ENCODE data around the gene TOP3B.

Gene TOP3B

GRCh38 chr22:22010358-22010757, 27.8 kb upstream of the TOP3B start:
- H3K4me3 ChIP-seq (ENCODE audit: extremely low read depth, insufficient read depth, low read length, poor library complexity, severe bottlenecking): no peak overlapping the region
- no peaks in the 10 kb centered on the region for H3K4me1 ChIP-seq (ENCODE audit: control insufficient read depth, insufficient read depth, low read length, poor library complexity, severe bottlenecking)
- H3K9me3 ChIP-seq (ENCODE audit: control insufficient read depth, low read length): no peaks in the 10 kb centered on the region
- H3K27ac ChIP-seq (ENCODE audit: low read depth, low read length, severe bottlenecking): no peak overlapping the region
- H3K36me3 ChIP-seq (ENCODE audit: control insufficient read depth, insufficient read depth, low read length): no peaks in the 10 kb centered on the region
- no CpG with 5 or more reads among the region's 2 CpGs for WGBS, 2 experiments (ENCODE audit: insufficient coverage in 2 of 2)

DNA sequence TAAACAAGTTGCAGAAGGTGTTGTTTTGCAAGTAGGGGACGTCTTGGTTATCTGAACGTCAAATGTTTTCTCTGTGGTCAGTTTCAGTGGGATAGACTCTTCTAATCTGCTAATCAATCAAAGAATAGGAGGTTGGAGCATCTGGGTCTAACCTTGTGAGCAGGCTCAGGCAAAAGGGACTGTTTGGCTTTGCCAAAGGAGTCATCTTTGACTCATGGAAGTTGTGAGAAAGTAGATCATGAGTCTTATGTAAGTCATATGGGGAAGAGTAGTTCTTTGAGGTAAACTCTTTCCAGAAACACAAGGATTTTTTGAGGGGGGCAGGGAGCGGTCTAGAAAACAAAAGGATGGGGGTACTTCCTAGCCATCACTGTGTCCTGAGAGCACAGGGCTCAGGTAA, 27.1 kb upstream of the TOP3B start:
- Histone ChIP-seq H3K36me3 (ENCODE audit: control insufficient read depth, insufficient read depth, low read length) (no peaks in the 10 kb centered on the region), H3K9me3 (ENCODE audit: control insufficient read depth, low read length) (no peaks in the 10 kb centered on the region), H3K4me1 (ENCODE audit: control insufficient read depth, insufficient read depth, low read length, poor library complexity, severe bottlenecking) (no peaks in the 10 kb centered on the region), H3K4me3 (ENCODE audit: extremely low read depth, insufficient read depth, low read length, poor library complexity, severe bottlenecking) (no peak overlapping the region), H3K27ac (ENCODE audit: low read depth, low read length, severe bottlenecking) (no peak overlapping the region)
- 100% methylated on average over 2 of the region's 3 CpGs for WGBS, 2 experiments (ENCODE audit: insufficient coverage in 2 of 2)

- H3K27ac ChIP-seq (ENCODE audit: low read depth, low read length, severe bottlenecking): no peak overlapping the region
- no peaks in the 10 kb centered on the region for H3K4me1 ChIP-seq (ENCODE audit: control insufficient read depth, insufficient read depth, low read length, poor library complexity, severe bottlenecking)
- WGBS, 2 experiments (ENCODE audit: insufficient coverage in 2 of 2): 84 to 100% methylated on average over 6 of the region's 6 CpGs
- H3K4me3 ChIP-seq (ENCODE audit: extremely low read depth, insufficient read depth, low read length, poor library complexity, severe bottlenecking): no peak overlapping the region
- H3K9me3 ChIP-seq (ENCODE audit: control insufficient read depth, low read length): no peaks in the 10 kb centered on the region
- H3K36me3 ChIP-seq (ENCODE audit: control insufficient read depth, insufficient read depth, low read length): no peaks in the 10 kb centered on the region
Observed at GRCh38 chr22:22006596-22006990, 24.0 kb upstream of the TOP3B start.

DNA sequence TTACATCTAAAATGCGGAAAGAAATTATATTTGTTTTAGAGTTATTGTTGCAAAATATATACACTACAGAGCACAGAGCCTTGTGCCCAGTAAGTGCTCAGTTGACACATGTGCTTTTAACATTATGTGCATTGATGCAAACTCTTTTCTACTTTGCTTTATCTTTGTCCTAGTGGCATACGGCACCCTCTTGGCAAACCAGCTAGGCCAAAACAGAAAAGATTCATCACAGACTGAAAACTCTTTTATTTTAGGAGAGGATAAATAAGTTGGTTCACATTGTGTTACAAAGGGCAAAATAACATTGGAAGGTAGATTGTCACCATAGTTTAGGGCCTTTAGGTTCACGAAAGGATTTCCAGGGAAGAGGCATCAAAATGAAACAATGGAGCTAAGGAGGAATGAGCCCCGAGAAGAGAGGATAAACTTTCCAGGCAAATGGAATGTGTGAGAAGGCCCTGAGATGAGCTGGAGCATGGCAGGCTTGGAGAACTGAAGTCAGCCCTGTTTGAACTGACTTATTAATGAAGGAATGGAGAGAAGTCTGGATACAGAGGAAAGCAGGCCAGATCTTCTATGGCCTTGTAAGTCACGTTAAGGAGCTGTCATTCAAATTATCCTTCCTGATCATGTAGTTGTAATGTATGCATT, 23.5 kb upstream of the TOP3B start:
- H3K36me3 ChIP-seq (ENCODE audit: control insufficient read depth, insufficient read depth, low read length): no peaks in the 10 kb centered on the region
- H3K4me1 ChIP-seq (ENCODE audit: control insufficient read depth, insufficient read depth, low read length, poor library complexity, severe bottlenecking): no peaks in the 10 kb centered on the region
- no peaks in the 10 kb centered on the region for H3K9me3 ChIP-seq (ENCODE audit: control insufficient read depth, low read length)
- H3K27ac ChIP-seq (ENCODE audit: low read depth, low read length, severe bottlenecking): no peak overlapping the region
- no peak overlapping the region for H3K4me3 ChIP-seq (ENCODE audit: extremely low read depth, insufficient read depth, low read length, poor library complexity, severe bottlenecking)
- 77 to 86% methylated on average over 2 of the region's 5 CpGs for WGBS, 2 experiments (ENCODE audit: insufficient coverage in 2 of 2)

GRCh38 chr22:22003233-22003632, 20.6 kb upstream of the TOP3B start:
- Histone ChIP-seq H3K27ac (ENCODE audit: low read depth, low read length, severe bottlenecking) (no peak overlapping the region), H3K4me1 (ENCODE audit: control insufficient read depth, insufficient read depth, low read length, poor library complexity, severe bottlenecking) (no peaks in the 10 kb centered on the region), H3K9me3 (ENCODE audit: control insufficient read depth, low read length) (no peaks in the 10 kb centered on the region), H3K36me3 (ENCODE audit: control insufficient read depth, insufficient read depth, low read length) (no peaks in the 10 kb centered on the region), H3K4me3 (ENCODE audit: extremely low read depth, insufficient read depth, low read length, poor library complexity, severe bottlenecking) (no peak overlapping the region)
- WGBS, 2 experiments (ENCODE audit: insufficient coverage in 2 of 2): no CpG with 5 or more reads among the region's 3 CpGs

DNA sequence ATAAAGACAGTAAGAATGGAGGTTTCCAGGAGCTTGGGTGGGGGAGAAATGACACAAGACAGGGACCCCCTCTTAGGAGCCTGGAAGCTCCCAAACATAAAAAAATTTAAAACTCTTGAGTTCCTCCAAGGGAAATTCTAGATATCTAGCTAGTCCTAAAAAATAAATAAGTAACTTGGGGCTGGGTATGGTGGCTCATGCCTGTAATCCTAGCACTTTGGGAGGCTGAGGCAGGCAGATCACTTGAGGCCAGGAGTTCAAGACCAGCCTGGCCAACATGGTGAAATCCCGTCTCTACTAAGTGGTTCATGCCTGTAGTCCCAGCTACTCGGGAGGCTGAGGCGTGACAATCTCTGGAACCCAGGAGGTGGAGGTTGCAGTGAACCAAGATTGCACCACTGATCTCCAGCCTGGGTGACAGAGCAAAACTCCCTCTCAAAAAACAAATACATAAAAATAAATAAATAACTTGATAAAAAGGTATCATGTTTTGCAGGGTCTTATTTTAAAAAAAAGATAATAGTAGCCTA, 20.0 kb upstream of the TOP3B start:
- H3K4me3 ChIP-seq (ENCODE audit: extremely low read depth, insufficient read depth, low read length, poor library complexity, severe bottlenecking): no peak overlapping the region
- WGBS, 2 experiments (ENCODE audit: insufficient coverage in 2 of 2): 83% methylated on average over 1 of the region's 3 CpGs; no CpG with 5 or more reads in 1 of the 2 experiments
- no peaks in the 10 kb centered on the region for H3K9me3 ChIP-seq (ENCODE audit: control insufficient read depth, low read length)
- H3K4me1 ChIP-seq (ENCODE audit: control insufficient read depth, insufficient read depth, low read length, poor library complexity, severe bottlenecking): no peaks in the 10 kb centered on the region
- H3K27ac ChIP-seq (ENCODE audit: low read depth, low read length, severe bottlenecking): no peak overlapping the region
- H3K36me3 ChIP-seq (ENCODE audit: control insufficient read depth, insufficient read depth, low read length): no peaks in the 10 kb centered on the region

DNA sequence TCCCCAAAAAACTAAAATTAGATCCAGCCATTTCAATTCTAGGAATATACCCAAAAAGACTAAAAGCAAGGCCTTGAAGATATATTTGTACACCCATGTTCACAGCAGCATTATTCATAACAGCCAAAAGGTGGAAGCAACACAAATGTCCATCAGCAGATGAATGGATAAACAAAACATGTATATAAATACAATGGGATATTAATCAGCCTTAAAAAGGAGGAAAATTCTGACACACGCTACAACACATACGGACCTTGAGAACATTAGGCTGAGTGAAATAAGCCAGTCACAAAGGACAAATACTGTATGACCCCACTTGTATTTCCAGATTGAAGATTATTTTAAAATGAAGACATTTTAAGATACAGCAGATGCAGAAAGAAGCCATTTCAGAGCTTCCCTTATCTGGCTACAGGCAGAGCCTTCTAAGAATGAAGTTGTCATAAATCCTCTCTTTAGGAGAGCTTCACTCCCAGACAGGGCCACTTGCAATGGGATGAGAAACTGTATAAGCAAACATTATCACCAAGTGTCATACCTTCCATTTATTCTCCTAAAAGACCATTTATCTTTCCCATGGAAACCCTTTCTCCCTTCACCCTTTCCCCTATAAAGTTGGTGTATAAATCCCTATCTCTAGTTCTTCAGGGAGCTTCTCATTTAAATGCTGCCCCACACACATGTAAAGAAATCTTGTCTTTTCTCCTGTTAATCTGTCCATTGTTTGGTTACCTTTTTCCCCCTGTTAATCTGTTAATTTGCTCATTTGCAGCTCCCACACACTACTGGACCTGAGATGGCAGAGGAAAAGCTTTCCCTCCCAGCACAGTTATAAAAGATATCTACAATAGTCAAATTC, 19.3 kb upstream of the TOP3B start:
- Histone ChIP-seq H3K27ac (ENCODE audit: low read depth, low read length, severe bottlenecking) (no peak overlapping the region), H3K9me3 (ENCODE audit: control insufficient read depth, low read length) (no peaks in the 10 kb centered on the region), H3K36me3 (ENCODE audit: control insufficient read depth, insufficient read depth, low read length) (no peaks in the 10 kb centered on the region), H3K4me3 (ENCODE audit: extremely low read depth, insufficient read depth, low read length, poor library complexity, severe bottlenecking) (no peak overlapping the region), H3K4me1 (ENCODE audit: control insufficient read depth, insufficient read depth, low read length, poor library complexity, severe bottlenecking) (no peaks in the 10 kb centered on the region)
- 80% methylated on average over 1 of the region's 2 CpGs; no CpG with 5 or more reads in 1 of the 2 experiments for WGBS, 2 experiments (ENCODE audit: insufficient coverage in 2 of 2)

GRCh38 chr22:21998595-21999247, 16.1 kb upstream of the TOP3B start:
- Histone ChIP-seq H3K9me3 (ENCODE audit: control insufficient read depth, low read length) (no peaks in the 10 kb centered on the region), H3K4me1 (ENCODE audit: control insufficient read depth, insufficient read depth, low read length, poor library complexity, severe bottlenecking) (no peaks in the 10 kb centered on the region), H3K27ac (ENCODE audit: low read depth, low read length, severe bottlenecking) (no peak overlapping the region), H3K4me3 (ENCODE audit: extremely low read depth, insufficient read depth, low read length, poor library complexity, severe bottlenecking) (no peak overlapping the region), H3K36me3 (ENCODE audit: control insufficient read depth, insufficient read depth, low read length) (no peaks in the 10 kb centered on the region)
- 89 to 90% methylated on average over 7 of the region's 7 CpGs for WGBS, 2 experiments (ENCODE audit: insufficient coverage in 2 of 2)

DNA sequence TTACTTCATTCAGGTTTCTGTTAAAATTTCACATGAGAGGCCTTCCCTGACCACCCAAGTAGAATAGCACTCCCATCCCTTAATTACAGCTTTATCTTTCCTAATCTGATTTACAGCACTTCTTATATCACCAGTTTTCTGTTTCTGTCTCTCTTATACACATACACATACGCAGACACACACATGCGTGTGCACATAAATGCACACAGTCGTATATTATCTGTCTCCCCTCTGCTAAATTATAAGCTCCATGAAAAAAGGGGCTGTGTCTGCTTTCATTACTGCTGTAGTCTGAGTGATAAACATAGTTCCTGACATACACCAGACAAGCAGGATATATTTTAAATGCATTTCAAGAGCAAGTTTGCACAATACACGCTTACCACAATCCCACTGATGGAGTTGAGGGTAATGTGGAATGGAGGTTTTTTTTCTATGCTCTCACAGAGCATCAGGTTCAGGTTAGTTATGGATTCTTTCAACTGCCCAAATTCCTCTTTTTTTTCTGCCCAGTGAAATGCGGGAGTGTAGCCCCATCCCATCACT, 13.7 kb upstream of the TOP3B start:
- Histone ChIP-seq H3K36me3 (ENCODE audit: control insufficient read depth, insufficient read depth, low read length) (no peaks in the 10 kb centered on the region), H3K4me3 (ENCODE audit: extremely low read depth, insufficient read depth, low read length, poor library complexity, severe bottlenecking) (no peak overlapping the region), H3K4me1 (ENCODE audit: control insufficient read depth, insufficient read depth, low read length, poor library complexity, severe bottlenecking) (no peaks in the 10 kb centered on the region), H3K9me3 (ENCODE audit: control insufficient read depth, low read length) (no peaks in the 10 kb centered on the region), H3K27ac (ENCODE audit: low read depth, low read length, severe bottlenecking) (no peak overlapping the region)
- WGBS, 2 experiments (ENCODE audit: insufficient coverage in 2 of 2): 80 to 93% methylated on average over 1 to 3 of the region's 5 CpGs

DNA sequence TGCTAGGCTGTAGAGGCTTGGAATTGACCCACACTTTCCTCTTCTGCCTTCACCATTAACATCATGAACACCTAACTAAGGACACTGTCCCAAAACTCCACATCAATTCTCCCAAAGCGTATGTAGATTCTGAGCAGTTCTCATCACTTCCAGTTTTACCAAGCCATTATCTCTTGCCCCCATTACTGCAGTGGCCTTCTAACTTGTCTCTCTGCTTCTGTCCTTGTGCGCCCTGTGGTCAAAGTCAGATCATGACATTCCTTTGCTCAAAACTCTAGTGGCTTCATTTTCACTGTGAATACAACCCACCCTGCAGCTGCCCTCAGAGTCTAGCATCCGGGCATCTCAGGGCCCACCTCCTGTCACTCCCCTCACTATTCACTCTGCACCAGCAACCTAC, 13.1 kb upstream of the TOP3B start:
- Histone ChIP-seq H3K4me1 (ENCODE audit: control insufficient read depth, insufficient read depth, low read length, poor library complexity, severe bottlenecking) (no peaks in the 10 kb centered on the region), H3K27ac (ENCODE audit: low read depth, low read length, severe bottlenecking) (no peak overlapping the region), H3K36me3 (ENCODE audit: control insufficient read depth, insufficient read depth, low read length) (no peaks in the 10 kb centered on the region), H3K9me3 (ENCODE audit: control insufficient read depth, low read length) (no peaks in the 10 kb centered on the region), H3K4me3 (ENCODE audit: extremely low read depth, insufficient read depth, low read length, poor library complexity, severe bottlenecking) (no peak overlapping the region)
- 92 to 95% methylated on average over 3 of the region's 3 CpGs for WGBS, 2 experiments (ENCODE audit: insufficient coverage in 2 of 2)
